HepG2 (cell line): ENCODE results near the gene PPP1R9A. TPM values are rescaled to one million over a fixed set of nuclear protein-coding genes. Genes with fewer than 3 reads are reported as not detected.

ENCODE experiments used
- ATAC-seq: fragments of 200-7000 bp; cut with Tn5 transposase; 3 replicates; pipeline ENCODE4 v1.9.1; 2020; ENCODE audit warnings: mild to moderate bottlenecking, moderate library complexity
- BruUV-seq: library from RNA; stranded (reverse); fragments of 400-500 nt; replicated peaks from 2 replicates; lab custom pipeline; 2021; lab: Mats Ljungman, UMichigan
- CTCF ChIA-PET: fragments of 300-600 bp; formaldehyde crosslinking; extraction: SDS; loops from one replicate; lab custom pipeline; 2021; ENCODE audit warnings: low total read pairs, inconsistent platforms, low intra/inter-chr PET ratio; lab: Yijun Ruan, JAX
- POLR2A ChIA-PET: fragments of 350-600 bp; sonication (Branson Sonifier 250); formaldehyde crosslinking; loops from one replicate; lab custom pipeline; 2020; ENCODE audit warnings: antibody characterized with exemption, inconsistent platforms; lab: Yijun Ruan, JAX
- DNase-seq: peaks from one replicate; pipeline ENCODE4 v3.0.0-alpha.2; 2015; ENCODE audit warnings: low spot score
- FAIRE-seq: peaks from 3 replicates; lab custom pipeline; 2011; peaks lifted over from hg19 to GRCh38; lab: Jason Lieb, UNC
- H2AFZ ChIP-seq: one replicate; pipeline ENCODE4 v1.6.1; 2011; ENCODE audit warnings: low read length, inconsistent platforms
- H3K27ac ChIP-seq: fragments of 300-600 bp; 3 replicates; pipeline ENCODE4 v1.8.0; 2011; ENCODE audit warnings: mixed run types, mild to moderate bottlenecking, mixed read lengths, low read length, inconsistent platforms; ENCODE audit not compliant: insufficient read depth; ENCODE audit errors: extremely low read length
- H3K27me3 ChIP-seq, 2 experiments: fragments of 200-600 bp in 1 of 2; 2 replicates in 1 of 2; 3 replicates in 1 of 2; pipeline versions ENCODE4 v1.6.0 to v1.8.0; 2011; ENCODE audit warnings: low read length in 2 of 2, mild to moderate bottlenecking in 2 of 2, moderate library complexity in 2 of 2, inconsistent platforms in 1 of 2; ENCODE audit not compliant: insufficient read depth in 2 of 2, control insufficient read depth in 1 of 2
- H3K36me3 ChIP-seq, 2 experiments: fragments of 200-600 bp in 1 of 2; replicated peaks in 1 of 2; 2 replicates in 1 of 2; 3 replicates in 1 of 2; pipeline versions ENCODE4 v1.5.1 to v1.8.0; 2011; ENCODE audit warnings: low read length in 2 of 2, inconsistent platforms in 1 of 2; ENCODE audit not compliant: insufficient read depth in 2 of 2, control insufficient read depth in 1 of 2
- H3K4me1 ChIP-seq: 2 replicates; pipeline ENCODE4 v1.5.1; 2012; ENCODE audit warnings: low read length, inconsistent platforms; ENCODE audit not compliant: insufficient read depth
- H3K4me2 ChIP-seq: 2 replicates; pipeline ENCODE4 v1.6.0; 2011; ENCODE audit warnings: low read depth, low read length, inconsistent platforms
- H3K4me3 ChIP-seq, 3 experiments: fragments of 200-600 bp in 1 of 3; sonication (generic), shearing (Covaris generic) in 1 of 3; replicated peaks in 1 of 3; 2 replicates each; pipeline ENCODE4 v1.5.1; 2011 to 2016; ENCODE audit warnings: low read length in 3 of 3, inconsistent platforms in 2 of 3, low read depth in 2 of 3, mild to moderate bottlenecking in 2 of 3, control low read depth in 1 of 3, mixed read lengths in 1 of 3; ENCODE audit not compliant: insufficient read depth in 1 of 3
- H3K79me2 ChIP-seq: one replicate; pipeline ENCODE4 v1.6.1; 2011; ENCODE audit warnings: low read length, inconsistent platforms; ENCODE audit not compliant: insufficient read depth
- H3K9ac ChIP-seq: 2 replicates; pipeline ENCODE4 v1.6.0; 2011; ENCODE audit warnings: mild to moderate bottlenecking, low read depth, low read length, inconsistent platforms; ENCODE audit not compliant: insufficient read depth
- H3K9me3 ChIP-seq: 2 replicates; pipeline ENCODE4 v1.5.1; 2012; ENCODE audit warnings: mild to moderate bottlenecking, low read length
- H4K20me1 ChIP-seq: 2 replicates; pipeline ENCODE4 v1.6.0; 2011; ENCODE audit warnings: inconsistent platforms, mild to moderate bottlenecking, low read length, moderate library complexity; ENCODE audit not compliant: insufficient read depth
- ATF7-NPFF ChIP-seq: sonication (generic); formaldehyde crosslinking; IDR thresholded peaks from 2 replicates; pipeline ENCODE4 v1.8.1; 2023; ENCODE audit warnings: mild to moderate bottlenecking, low read depth, missing genetic modification reagents, moderate library complexity
- BORCS8-MEF2B ChIP-seq: sonication (generic); formaldehyde crosslinking; IDR thresholded peaks from 2 replicates; pipeline ENCODE4 v1.8.0; 2022; ENCODE audit warnings: mild to moderate bottlenecking, missing genetic modification reagents
- ESRRA ChIP-seq: sonication (generic); formaldehyde crosslinking; IDR thresholded peaks from 2 replicates; pipeline ENCODE4 v1.5.1; 2020; ENCODE audit warnings: mild to moderate bottlenecking, low read depth, missing genetic modification reagents
- MATR3 ChIP-seq: sonication (generic); formaldehyde crosslinking; IDR thresholded peaks from 2 replicates; pipeline ENCODE4 v1.4.0; 2020; ENCODE audit warnings: missing genetic modification reagents
- MLLT10 ChIP-seq: sonication (generic); formaldehyde crosslinking; IDR thresholded peaks from 2 replicates; pipeline ENCODE4 v1.4.0; 2020; ENCODE audit warnings: missing genetic modification reagents
- SNAI1 ChIP-seq: sonication (generic); formaldehyde crosslinking; IDR thresholded peaks from 2 replicates; pipeline ENCODE4 v1.5.0; 2020; ENCODE audit warnings: mild to moderate bottlenecking, missing genetic modification reagents, borderline replicate concordance
- TCF7 ChIP-seq: sonication (generic); IDR thresholded peaks from 2 replicates; pipeline ENCODE4 v1.6.1; 2016; ENCODE audit warnings: antibody characterized with exemption, low read depth
- THAP11 ChIP-seq: IDR thresholded peaks from 2 replicates; pipeline ENCODE4 v1.6.1; 2016; ENCODE audit warnings: missing biosample characterization, missing genetic modification reagents
- XBP1 ChIP-seq: sonication (generic); formaldehyde crosslinking; IDR thresholded peaks from 2 replicates; pipeline ENCODE4 v1.5.0; 2020; ENCODE audit warnings: missing genetic modification reagents
- ZFAT ChIP-seq: sonication (generic); formaldehyde crosslinking; conservative IDR thresholded peaks from 2 replicates; pipeline ENCODE4 v1.8.1; 2023; ENCODE audit warnings: missing genetic modification reagents, inconsistent platforms
- ZMAT3 ChIP-seq: sonication (generic); formaldehyde crosslinking; conservative IDR thresholded peaks from 2 replicates; pipeline ENCODE4 v1.7.0; 2021; ENCODE audit warnings: missing genetic modification reagents
- ZMYM4 ChIP-seq: sonication (generic); formaldehyde crosslinking; IDR thresholded peaks from 2 replicates; pipeline ENCODE4 v1.8.1; 2023; ENCODE audit warnings: mild to moderate bottlenecking, missing genetic modification reagents
- ZNF383 ChIP-seq: sonication (generic); formaldehyde crosslinking; IDR thresholded peaks from 2 replicates; pipeline ENCODE4 v1.4.0; 2020; ENCODE audit warnings: missing genetic modification reagents, mild to moderate bottlenecking, borderline replicate concordance
- ZNF670 ChIP-seq: sonication (generic); formaldehyde crosslinking; IDR thresholded peaks from 2 replicates; pipeline ENCODE4 v1.8.0; 2022; ENCODE audit warnings: mild to moderate bottlenecking, missing genetic modification reagents, borderline replicate concordance
- WGBS: methylation state at CpG from one replicate; pipeline ENCODE4 v1.1.6; 2017; ENCODE audit warnings: low lambda C conversion rate; 5-methylcytosine and 5-hydroxymethylcytosine counted together
- in situ Hi-C: cut with HindIII; loops from 2 replicates; pipeline ENCODE4 v1.10.0; 2017; ENCODE audit warnings: low pct_unique_long_range_greater_than_20kb; ENCODE audit not compliant: extremely low pct_ligation_motif_present
- intact Hi-C: fragments of 100-400 bp; cut with micrococcal nuclease; formaldehyde crosslinking; loops from one replicate; pipeline ENCODE4 v1.10.0; 2022; ENCODE audit not compliant: unreplicated experiment
- polyA plus RNA-seq, 8 experiments: library from polyadenylated mRNA; depleted of rRNA in 3 of 8; stranded (reverse) in 7 of 8; unstranded in 1 of 8; fragments of >200 nt; fragmentation: Illumina TruSeq in 4 of 8; extraction: Trizol in 4 of 8; gene quantifications; 2 replicates each; pipeline versions ENCODE4 v1.2.1 to v1.2.3, GENCODE V29; 2011 to 2016; ENCODE audit warnings: low read depth in 4 of 8, missing spikeins in 1 of 8, mixed read lengths in 1 of 8; ENCODE audit not compliant: insufficient read depth in 1 of 8
- total RNA-seq, 5 experiments: library from RNA; depleted of rRNA; stranded (reverse); fragments of >200 nt; fragmentation: Illumina TruSeq; extraction: Trizol; gene quantifications; 2 replicates each; pipeline ENCODE4 v1.2.3, GENCODE V29; 2016; ENCODE audit warnings: low read depth in 1 of 5
- TF ChIP-seq, protein P1 (sequence below): sonication (generic); formaldehyde crosslinking; conservative IDR thresholded peaks from 2 replicates; pipeline ENCODE4 v1.4.0; 2020; ENCODE audit warnings: missing genetic modification reagents
- TF ChIP-seq, protein P2 (sequence below): sonication (generic); formaldehyde crosslinking; IDR thresholded peaks from 2 replicates; pipeline ENCODE4 v1.9.0; 2022; ENCODE audit warnings: missing genetic modification reagents, mild to moderate bottlenecking, borderline replicate concordance

PPP1R9A gene
- total and polyA plus RNA-seq, 2 of the 13 experiments (the other 11 are each of a cell fraction or from before 2014, with no cell fraction given), result 11.4 to 31.9 TPM

DNA sequence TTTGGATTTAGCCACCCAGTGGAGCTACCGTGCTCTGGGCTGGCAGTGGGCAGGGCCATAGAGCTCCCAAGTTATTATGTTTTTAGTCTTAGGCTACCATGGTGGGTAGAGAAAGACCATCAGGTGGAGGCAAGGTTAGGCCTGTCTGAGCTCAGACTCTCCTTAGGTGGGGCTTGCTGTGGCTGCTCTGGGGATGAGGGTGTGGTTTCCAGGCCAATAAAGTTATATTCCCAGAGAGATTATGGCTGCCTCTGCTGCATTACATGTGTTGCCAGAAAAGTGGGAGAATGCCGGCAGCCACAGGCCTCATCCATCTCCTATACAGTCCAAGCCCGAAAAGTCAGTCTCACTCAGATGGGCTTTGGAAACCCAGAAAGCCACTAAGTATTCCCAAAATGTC is 34.2 kb upstream of the PPP1R9A start:
- Histone ChIP-seq H3K36me3 (no peaks in the 10 kb centered on the region), H3K27me3 (0 out of 5 replicates have a peak, but pooled peaks cover 0 to 6% of the 10 kb centered on the region in 2 experiments), H3K79me2 (no peaks in the 10 kb centered on the region), H3K9me3 (peaks cover 6% of the 10 kb centered on the region), H3K9ac (no peak overlapping the region), H2AFZ (no peak overlapping the region), H3K4me3 (no peak overlapping the region), H4K20me1 (no peaks in the 10 kb centered on the region), H3K4me1 (peaks cover 13% of the 10 kb centered on the region), H3K4me2 (no peak overlapping the region), H3K27ac (no peak overlapping the region)
- intact Hi-C loops (no loop called here), in situ Hi-C loops (no loop called here)
- WGBS, result 14% methylated on average over 3 of the region's 3 CpGs
- ATAC-seq (no peak), FAIRE-seq (no peak), DNase-seq (no peak)
- BruUV-seq, result no TSS peak
- ChIA-PET POLR2A (no interaction called here), CTCF (no interaction called here)
- TF ChIP-seq BORCS8-MEF2B (CRISPR knock-in tag), result no peak
- TF ChIP-seq, protein P1, sequence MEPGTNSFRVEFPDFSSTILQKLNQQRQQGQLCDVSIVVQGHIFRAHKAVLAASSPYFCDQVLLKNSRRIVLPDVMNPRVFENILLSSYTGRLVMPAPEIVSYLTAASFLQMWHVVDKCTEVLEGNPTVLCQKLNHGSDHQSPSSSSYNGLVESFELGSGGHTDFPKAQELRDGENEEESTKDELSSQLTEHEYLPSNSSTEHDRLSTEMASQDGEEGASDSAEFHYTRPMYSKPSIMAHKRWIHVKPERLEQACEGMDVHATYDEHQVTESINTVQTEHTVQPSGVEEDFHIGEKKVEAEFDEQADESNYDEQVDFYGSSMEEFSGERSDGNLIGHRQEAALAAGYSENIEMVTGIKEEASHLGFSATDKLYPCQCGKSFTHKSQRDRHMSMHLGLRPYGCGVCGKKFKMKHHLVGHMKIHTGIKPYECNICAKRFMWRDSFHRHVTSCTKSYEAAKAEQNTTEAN (CRISPR knock-in tag), result no peak

GRCh38 chr7:94874036-94874785 is 33.2 kb upstream of the PPP1R9A start:
- ATAC-seq (no peak), DNase-seq (no peak), FAIRE-seq (no peak)
- peaks cover 0 to 10% of the 10 kb centered on the region in 2 experiments; a peak in 1 of 5 replicates for H3K27me3 ChIP-seq
- H2AFZ ChIP-seq, result no peak overlapping the region
- peaks cover 11% of the 10 kb centered on the region for H3K9me3 ChIP-seq
- no peak overlapping the region for H3K4me3 ChIP-seq
- intact Hi-C loops (no loop called here), in situ Hi-C loops (no loop called here)
- ChIA-PET CTCF (no interaction called here), POLR2A (no interaction called here)
- 45% methylated on average over 5 of the region's 5 CpGs for WGBS
- H3K4me2 ChIP-seq, result no peak overlapping the region
- H3K36me3 ChIP-seq, result no peaks in the 10 kb centered on the region
- no peak overlapping the region for H3K9ac ChIP-seq
- no peak overlapping the region for H3K27ac ChIP-seq
- no peaks in the 10 kb centered on the region for H4K20me1 ChIP-seq
- 0 out of 2 replicates have a peak, but pooled peaks cover 7% of the 10 kb centered on the region for H3K4me1 ChIP-seq
- H3K79me2 ChIP-seq, result no peaks in the 10 kb centered on the region
- no TSS peak for BruUV-seq
- TF ChIP-seq ZMAT3 (CRISPR knock-in tag), result no peak
- no peak for TF ChIP-seq ESRRA (CRISPR knock-in tag)
- TF ChIP-seq MATR3, result no peak
- no peak for TF ChIP-seq SNAI1 (CRISPR knock-in tag)
- no peak for TF ChIP-seq ZFAT (CRISPR knock-in tag)
- TF ChIP-seq ZMYM4 (CRISPR knock-in tag), result no peak
- no peak for TF ChIP-seq TCF7
- TF ChIP-seq ATF7-NPFF, result no peak
- TF ChIP-seq, protein P2, sequence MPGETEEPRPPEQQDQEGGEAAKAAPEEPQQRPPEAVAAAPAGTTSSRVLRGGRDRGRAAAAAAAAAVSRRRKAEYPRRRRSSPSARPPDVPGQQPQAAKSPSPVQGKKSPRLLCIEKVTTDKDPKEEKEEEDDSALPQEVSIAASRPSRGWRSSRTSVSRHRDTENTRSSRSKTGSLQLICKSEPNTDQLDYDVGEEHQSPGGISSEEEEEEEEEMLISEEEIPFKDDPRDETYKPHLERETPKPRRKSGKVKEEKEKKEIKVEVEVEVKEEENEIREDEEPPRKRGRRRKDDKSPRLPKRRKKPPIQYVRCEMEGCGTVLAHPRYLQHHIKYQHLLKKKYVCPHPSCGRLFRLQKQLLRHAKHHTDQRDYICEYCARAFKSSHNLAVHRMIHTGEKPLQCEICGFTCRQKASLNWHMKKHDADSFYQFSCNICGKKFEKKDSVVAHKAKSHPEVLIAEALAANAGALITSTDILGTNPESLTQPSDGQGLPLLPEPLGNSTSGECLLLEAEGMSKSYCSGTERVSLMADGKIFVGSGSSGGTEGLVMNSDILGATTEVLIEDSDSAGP (CRISPR knock-in tag), result no peak
- TF ChIP-seq XBP1, result no peak
- no peak for TF ChIP-seq MLLT10 (CRISPR knock-in tag)
- no peak for TF ChIP-seq THAP11 (CRISPR knock-in tag)
- no peak for TF ChIP-seq ZNF383 (CRISPR knock-in tag)
- no peak for TF ChIP-seq ZNF670
